Hematopoietic multipotent progenitor cell (in vitro differentiated cells): ENCODE results near the gene GAMT. TPM values are rescaled to one million over a fixed set of nuclear protein-coding genes. Genes with fewer than 3 reads are reported as not detected.
A peak's percentile ranks its signal among the peaks of the same experiment; 100 is the strongest.

ENCODE experiments used
- DNase-seq, 3 donors: peaks; one replicate each; pipeline ENCODE4 v3.0.0-alpha.2; 2011 to 2015; ENCODE audit warnings: low read depth in 2 of 3, low spot score in 2 of 3
- total RNA-seq: library from RNA; depleted of rRNA; stranded (reverse); fragments of >200 nt; gene quantifications from one replicate; pipeline ENCODE4 v1.2.3, GENCODE V29; 2012

GAMT gene
- total RNA-seq, 1 donor = 32.0 TPM

- DNase-seq = no peak
Observed at GRCh38 chr19:1369214-1369805, 32.0 kb downstream of the GAMT start.

DNA sequence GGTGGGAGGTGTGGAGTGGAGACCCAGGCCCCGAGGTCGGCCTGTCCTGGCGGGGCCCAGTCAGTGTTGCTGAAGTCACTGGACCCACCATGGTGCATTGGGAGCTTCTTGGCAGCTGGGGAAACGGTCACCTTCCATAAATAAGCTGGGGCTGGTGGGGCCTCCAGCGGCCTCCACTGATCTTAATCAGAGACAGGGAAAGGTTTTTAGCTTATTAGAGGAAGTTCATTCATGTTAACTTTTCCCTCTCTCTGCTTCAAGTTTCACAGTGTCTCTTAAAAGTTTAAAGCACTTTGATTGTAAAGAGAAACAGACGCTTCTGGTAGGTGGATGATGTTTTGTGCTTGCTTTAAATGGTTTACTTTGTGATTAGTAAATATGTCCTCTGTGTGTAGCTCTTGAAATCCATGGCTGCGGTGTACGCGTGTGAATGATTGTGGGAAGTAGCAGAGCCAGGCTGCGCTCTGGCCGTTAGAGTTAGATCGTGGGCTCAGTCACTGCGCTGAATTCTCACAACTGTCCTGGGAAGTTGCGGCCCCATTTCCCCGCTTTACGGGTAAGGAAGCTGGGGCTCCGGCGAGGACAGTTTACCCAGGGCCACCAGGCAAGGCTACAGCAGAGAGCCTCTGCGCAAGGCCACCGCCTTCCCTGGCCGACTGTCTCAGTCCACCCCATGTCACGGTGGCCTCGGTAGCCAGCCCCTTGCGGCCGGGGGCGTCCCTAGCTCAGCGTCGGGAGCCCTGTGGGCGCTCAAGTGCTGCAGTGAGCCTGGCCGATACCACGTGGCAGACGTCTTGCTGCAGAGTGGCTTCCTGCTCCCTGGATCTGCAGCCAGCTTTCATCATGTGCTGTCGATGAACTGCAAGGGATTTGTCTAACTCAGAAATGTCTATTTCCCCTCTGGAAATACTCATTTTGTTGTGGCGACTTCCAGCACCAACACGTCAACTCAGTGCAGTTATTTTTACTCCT is 34.2 kb downstream of the GAMT start:
- DNase-seq = no peak

DNA sequence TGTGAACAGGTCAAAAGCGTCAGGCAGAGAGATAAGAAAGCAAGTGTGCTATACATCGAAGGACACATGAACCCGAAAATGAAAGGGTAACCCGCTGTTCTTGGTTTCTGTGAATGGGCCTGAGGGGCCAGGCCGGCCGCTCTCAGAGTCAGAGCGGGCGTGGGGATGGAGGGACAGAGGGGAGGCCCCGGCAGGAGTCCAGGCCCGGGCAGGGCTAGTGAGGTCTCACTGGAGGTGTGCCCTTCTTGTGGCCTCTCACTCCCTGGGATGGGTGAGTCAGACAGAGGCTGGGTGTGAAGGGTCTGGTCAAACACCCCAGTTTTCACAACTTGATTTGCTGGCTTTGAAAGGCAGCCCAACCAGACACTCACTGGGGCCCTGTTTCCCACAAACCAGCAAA is 35.0 kb downstream of the GAMT start:
- DNase-seq = no peak

DNA sequence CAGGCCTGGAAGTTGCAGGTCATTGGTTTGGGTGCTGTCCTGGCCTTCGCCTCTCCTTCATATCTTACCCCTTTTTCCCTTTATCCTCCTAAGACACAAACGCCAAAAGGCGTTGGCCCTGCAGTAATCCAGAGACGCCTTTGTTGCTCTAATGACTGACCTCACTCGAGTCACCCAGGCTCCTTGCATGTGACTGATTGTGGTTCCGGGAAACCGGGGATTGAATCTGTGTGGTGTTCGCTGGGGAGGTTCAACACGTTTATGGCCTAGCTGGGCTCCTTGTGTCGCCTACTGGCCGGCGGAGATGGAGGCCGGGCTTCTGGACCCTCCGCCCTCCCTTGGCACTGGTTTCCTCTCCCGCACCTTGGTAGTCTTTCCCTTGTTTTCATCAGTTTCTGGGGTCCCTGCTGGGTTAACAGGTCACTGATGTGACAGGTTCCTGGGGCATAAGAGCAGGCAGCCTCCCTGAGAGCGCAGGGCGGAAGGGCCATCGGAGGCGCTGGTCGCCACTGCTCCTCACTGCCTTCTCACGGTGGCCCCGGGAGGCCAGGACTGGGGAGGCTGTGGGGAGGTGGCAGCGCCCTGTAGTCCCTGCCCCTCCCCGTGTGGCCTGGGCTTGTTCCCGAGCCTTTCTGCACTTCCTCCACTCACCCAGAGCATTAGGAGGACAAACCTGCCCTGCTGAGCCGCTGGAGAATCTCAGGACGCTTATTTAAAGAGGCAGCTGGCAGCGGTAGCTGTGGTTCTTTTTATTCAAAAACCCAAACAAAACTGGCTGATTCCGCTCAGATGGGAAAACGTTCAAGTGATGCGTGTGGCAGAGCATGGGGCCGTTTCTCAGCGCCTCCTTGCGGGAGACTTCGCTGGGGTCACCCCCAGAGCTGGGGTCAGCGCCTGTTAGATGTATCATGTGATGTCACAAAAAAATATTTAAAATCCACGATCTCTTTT is 35.7 kb downstream of the GAMT start:
- DNase-seq = no peak

- DNase-seq = peak in 1 of 3 donors; percentile 40
Observed at GRCh38 chr19:1364070-1364704, 37.2 kb downstream of the GAMT start.

DNA sequence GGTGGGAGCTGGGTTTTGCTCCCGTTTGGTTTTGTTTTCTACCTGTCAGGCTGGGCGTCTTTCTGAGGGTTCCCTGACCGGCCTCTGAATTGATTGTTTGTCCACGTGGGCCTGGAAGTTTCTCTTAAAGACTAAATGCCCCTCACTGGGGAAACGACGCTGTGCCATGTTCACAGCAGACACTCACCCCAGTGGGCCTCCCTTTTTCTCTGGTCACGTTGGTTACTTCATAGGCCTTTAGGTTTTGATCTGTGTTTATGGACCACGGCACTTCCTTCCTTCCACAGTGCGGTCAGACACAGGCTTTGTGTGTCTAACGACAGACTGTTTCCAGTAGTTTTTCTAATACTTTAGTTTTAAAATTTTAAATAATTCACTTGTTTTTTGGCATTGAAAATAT is 37.7 kb downstream of the GAMT start:
- peak in 1 of 3 donors; percentile 63 for DNase-seq

- DNase-seq = no peak
Observed at GRCh38 chr19:1362387-1363257, 38.7 kb downstream of the GAMT start.

GRCh38 chr19:1361601-1362386 is 39.5 kb downstream of the GAMT start:
- no peak for DNase-seq

- no peak for DNase-seq
Observed at GRCh38 chr19:1360818-1361461, 40.4 kb downstream of the GAMT start.

GRCh38 chr19:1360126-1360817 is 41.1 kb downstream of the GAMT start:
- no peak for DNase-seq

DNA sequence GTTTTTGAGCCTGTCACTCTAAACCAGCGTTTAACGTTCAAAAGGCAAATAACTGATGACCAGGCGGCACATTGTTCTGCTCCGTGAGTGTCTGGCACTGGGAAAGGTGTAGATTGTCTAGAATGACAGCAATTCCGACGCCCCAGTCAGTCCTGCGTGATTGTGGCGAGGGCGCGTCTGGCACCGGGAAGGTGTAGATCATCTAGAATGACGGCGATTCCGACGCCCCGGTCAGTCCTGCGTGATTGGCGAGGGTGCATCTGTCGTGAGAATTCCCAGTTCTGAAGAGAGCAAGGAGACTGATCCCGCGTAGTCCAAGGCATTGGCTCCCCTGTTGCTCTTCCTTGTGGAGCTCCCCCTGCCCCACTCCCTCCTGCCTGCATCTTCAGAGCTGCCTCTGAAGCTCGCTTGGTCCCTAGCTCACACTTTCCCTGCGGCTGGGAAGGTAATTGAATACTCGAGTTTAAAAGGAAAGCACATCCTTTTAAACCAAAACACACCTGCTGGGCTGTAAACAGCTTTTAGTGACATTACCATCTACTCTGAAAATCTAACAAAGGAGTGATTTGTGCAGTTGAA is 43.7 kb downstream of the GAMT start:
- DNase-seq = no peak

DNA sequence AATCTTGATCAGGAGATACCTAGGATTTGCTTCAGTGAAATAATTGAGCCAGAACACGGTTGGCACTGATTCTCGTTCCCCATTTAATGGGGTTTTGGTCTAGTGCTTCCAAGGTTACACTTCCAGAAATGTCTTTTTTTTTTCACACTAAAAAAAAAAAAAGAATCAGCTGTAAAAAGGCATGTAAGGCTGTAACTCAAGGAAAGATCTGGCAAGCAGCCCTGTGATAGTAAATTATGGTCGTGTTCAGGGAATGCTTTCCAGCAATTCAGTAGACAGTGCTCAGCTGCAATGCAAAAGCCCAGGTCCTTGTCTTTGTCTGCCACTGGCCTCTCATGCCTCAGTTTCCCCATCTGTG is 44.9 kb downstream of the GAMT start:
- no peak for DNase-seq

DNA sequence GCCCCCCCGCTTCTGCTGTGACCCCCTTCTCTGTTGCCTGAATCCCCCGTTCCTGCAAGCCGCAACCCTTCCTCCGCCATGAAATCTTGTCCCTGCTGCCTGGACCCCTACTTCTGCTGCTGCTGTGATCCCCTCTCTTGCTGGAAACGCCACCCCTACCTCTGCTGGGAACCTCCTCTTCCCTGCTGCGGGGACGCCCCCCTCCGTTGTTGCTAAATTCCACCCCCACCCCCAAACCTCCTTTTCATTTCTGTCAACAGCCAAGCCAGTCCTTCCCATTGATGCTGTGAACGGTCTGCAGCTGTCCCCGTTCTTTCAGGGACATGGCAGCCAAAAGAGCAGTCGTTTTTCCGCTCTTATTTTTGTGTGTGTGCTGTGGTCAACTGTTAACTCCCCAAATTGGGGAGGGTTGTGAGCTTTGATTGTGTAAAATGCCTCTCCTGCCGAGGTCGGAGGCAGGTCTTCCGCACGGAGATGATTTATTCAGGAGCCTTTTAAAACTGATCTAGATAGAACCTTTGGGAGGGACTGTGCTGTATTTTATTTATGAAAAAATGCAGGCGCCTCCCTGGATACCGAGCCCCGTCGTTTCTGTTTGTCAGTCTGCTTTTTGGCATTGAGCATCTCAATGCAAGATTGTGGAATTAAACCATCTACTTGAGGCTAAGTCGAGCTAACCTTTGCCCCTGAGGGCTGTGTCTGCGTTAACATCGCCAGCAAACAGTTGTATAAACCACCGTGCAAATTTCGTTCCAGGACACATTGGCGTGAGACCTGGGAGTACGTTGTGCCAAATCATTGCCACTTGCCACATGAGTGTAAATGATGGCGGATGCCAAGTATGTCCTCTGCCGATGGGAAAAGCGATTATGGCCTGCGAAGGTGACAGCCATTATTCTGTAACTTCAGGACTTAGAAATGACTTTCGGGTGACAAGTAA is 45.5 kb downstream of the GAMT start:
- DNase-seq = peak in 1 of 3 donors; percentile 26

- no peak for DNase-seq
Observed at GRCh38 chr19:1354970-1355567, 46.3 kb downstream of the GAMT start.

GRCh38 chr19:1353144-1353543 is 48.2 kb downstream of the GAMT start:
- DNase-seq = no peak

DNA sequence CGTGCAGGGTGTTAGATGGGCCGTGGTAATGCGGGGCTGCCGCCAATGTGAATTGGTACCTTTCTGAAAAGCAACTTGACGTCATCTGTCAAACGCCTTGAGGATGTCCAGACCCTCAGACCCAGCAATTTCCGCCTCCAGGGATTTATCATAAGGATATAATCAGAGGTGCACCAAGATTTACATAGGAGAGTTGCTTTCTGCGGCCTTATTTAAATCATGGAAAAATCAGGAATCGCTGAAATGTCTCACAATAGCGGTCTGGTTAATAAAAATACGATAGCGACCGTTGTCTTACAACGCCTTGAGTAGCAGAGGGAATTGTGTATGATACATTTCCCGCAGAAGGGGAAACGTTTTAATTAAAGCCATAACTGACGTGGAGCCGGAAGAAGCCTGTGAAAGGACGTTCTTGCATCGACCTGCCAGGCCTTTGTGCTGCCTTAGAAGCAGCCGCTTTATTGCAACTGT is 49.9 kb downstream of the GAMT start:
- no peak for DNase-seq
